GM12892 (cell line): Measurements from ENCODE around the gene ATP2B2.

Experiments used
- POLR2A ChIP-seq: IDR thresholded peaks from 2 replicates; pipeline ENCODE4 v1.6.1; 2011; ENCODE audit warnings: low read depth, low read length, control low read depth
- POLR2AphosphoS5 ChIP-seq: IDR thresholded peaks from 2 replicates; pipeline ENCODE4 v1.6.1; 2011; ENCODE audit warnings: low read depth, low read length, control low read depth

DNA sequence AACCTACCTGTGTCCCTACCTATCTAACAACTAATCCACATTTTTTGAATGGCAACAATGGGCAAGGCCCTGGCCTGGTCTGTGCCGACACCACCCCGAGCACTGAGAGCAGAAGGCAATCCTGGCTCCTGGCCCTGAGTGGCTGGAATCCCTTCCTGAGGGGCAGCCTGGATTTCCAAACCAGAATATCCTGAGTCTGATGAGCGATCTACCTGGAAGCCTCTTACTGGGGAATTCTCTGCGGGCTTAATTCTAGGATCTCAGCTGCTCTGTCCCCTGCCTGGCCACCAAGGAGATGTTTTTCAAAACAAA, 22.1 kb downstream of the ATP2B2 start:
- TF ChIP-seq POLR2AphosphoS5 (no peak), POLR2A (no peak)
